CD4-positive, alpha-beta T cell (primary cell): Measurements from ENCODE around the gene ARSK. TPM values are rescaled to one million over a fixed set of nuclear protein-coding genes. Genes with fewer than 3 reads are reported as not detected.

Experiments
- ATAC-seq: fragments of 200-7000 bp; cut with Tn5 transposase; one replicate; pipeline ENCODE4 v1.10.0; 2022; ENCODE audit warnings: mild to moderate bottlenecking; ENCODE audit not compliant: poor library complexity
- CTCF ChIA-PET: fragments of 350-600 bp; sonication (Branson Sonifier 250); formaldehyde crosslinking; loops from one replicate; lab custom pipeline; 2021; ENCODE audit warnings: antibody characterized with exemption, inconsistent platforms; lab: Charles Lee
- POLR2A ChIA-PET: fragments of 350-600 bp; sonication (Branson Sonifier 250); formaldehyde crosslinking; loops from one replicate; lab custom pipeline; 2021; ENCODE audit warnings: antibody characterized with exemption, inconsistent platforms; lab: Charles Lee
- DNase-seq, 14 experiments: peaks; one replicate each; pipeline ENCODE4 v3.0.0-alpha.2; 2013 to 2020; ENCODE audit warnings: mixed read lengths in 2 of 14
- H3K27ac ChIP-seq, 2 donors: one replicate each; pipeline versions ENCODE4 v1.5.1 to v1.7.0; 2013; ENCODE audit warnings: low read length in 2 of 2, low read depth in 1 of 2, mild to moderate bottlenecking in 1 of 2
- H3K27me3 ChIP-seq, 2 experiments: 1 replicate in 1 of 2; 2 replicates in 1 of 2; pipeline versions ENCODE4 v1.6.1 to v1.7.0; 2013; ENCODE audit warnings: low read length in 2 of 2, control low read depth in 1 of 2, mild to moderate bottlenecking in 1 of 2, moderate library complexity in 1 of 2; ENCODE audit not compliant: insufficient read depth in 2 of 2, control insufficient read depth in 1 of 2
- H3K36me3 ChIP-seq: one replicate; pipeline ENCODE4 v1.6.1; 2013; ENCODE audit warnings: low read length, control low read depth; ENCODE audit not compliant: insufficient read depth
- H3K4me1 ChIP-seq: one replicate; pipeline ENCODE4 v1.6.1; 2013; ENCODE audit warnings: low read length, control low read depth; ENCODE audit not compliant: insufficient read depth
- H3K4me3 ChIP-seq: one replicate; pipeline ENCODE4 v1.5.1; 2013; ENCODE audit warnings: mild to moderate bottlenecking, low read length, moderate library complexity
- H3K9me3 ChIP-seq, 2 experiments: 1 replicate in 1 of 2; 2 replicates in 1 of 2; pipeline versions ENCODE4 v1.6.1 to v1.7.0; 2013; ENCODE audit warnings: low read length in 2 of 2, mild to moderate bottlenecking in 2 of 2, control low read depth in 1 of 2, moderate library complexity in 1 of 2; ENCODE audit not compliant: control insufficient read depth in 1 of 2, insufficient read depth in 1 of 2
- H3K27ac Mint-ChIP-seq: one replicate; pipeline ENCODE4 v1.8.0; 2020; ENCODE audit warnings: mixed read lengths
- H3K27me3 Mint-ChIP-seq: one replicate; pipeline ENCODE4 v1.8.0; 2021; ENCODE audit warnings: mixed read lengths
- H3K36me3 Mint-ChIP-seq: one replicate; pipeline ENCODE4 v1.8.0; 2021; ENCODE audit warnings: low read depth, mixed read lengths
- H3K4me1 Mint-ChIP-seq: one replicate; pipeline ENCODE4 v1.8.0; 2021; ENCODE audit warnings: low read depth, mixed read lengths
- H3K4me3 Mint-ChIP-seq: one replicate; pipeline ENCODE4 v1.8.0; 2020; ENCODE audit warnings: mild to moderate bottlenecking, mixed read lengths
- H3K9me3 Mint-ChIP-seq: one replicate; pipeline ENCODE4 v1.8.0; 2020; ENCODE audit warnings: mixed read lengths
- CTCF ChIP-seq: fragments of 200-600 bp; IDR thresholded peaks from one replicate; pipeline ENCODE4 v1.8.0; 2022; ENCODE audit warnings: antibody characterized with exemption, mild to moderate bottlenecking
- intact Hi-C, 2 experiments: fragments of 100-400 bp; cut with DNase I in 1 of 2; cut with micrococcal nuclease in 1 of 2; formaldehyde crosslinking; loops; one replicate each; pipeline versions ENCODE4 v1.15.1 to v1.9.0; 2023 to 2025; cut with DNase I, micrococcal nuclease
- total RNA-seq, 174 experiments: library from RNA in 2 of 174; stranded (reverse) in 2 of 174; gene quantifications; one replicate each; pipeline ENCODE4 v1.2.3 and lab custom pipeline; 2021 to 2026

The ARSK gene
- total RNA-seq, 2 experiments from 2014 or later, result 2.2 to 2.7 TPM

GRCh38 chr5:95554331-95554646 lies 612 bp upstream of the ARSK start:
- Mint-ChIP-seq H3K27me3 (no peaks in the 10 kb centered on the region), H3K9me3 (no peaks in the 10 kb centered on the region), H3K27ac (peak overlapping the region; percentile 91), H3K4me1 (peaks cover 56% of the 10 kb centered on the region), H3K4me3 (peak overlapping the region; percentile 98), H3K36me3 (peaks cover 46% of the 10 kb centered on the region)
- intact Hi-C loops, result loop anchor here (2.0 to 10.0 kb wide), 7 partner anchors 67 to 1631 kb away; partner anchors contain the start of genes CAST (in 1 of the 2), ELL2 (in 1 of the 2), GPR150 (in 1 of the 2) and RFESD (in 1 of the 2)
- ChIA-PET CTCF (interaction anchor here (0.7 kb wide), 1 partner anchor 92 kb away, joined by 3 read pairs; the partner anchor contains the start of gene RFESD), POLR2A (interaction anchor here (1.2 to 1.6 kb wide), 6 partner anchors 10 to 281 kb away, joined by 4 to 40 read pairs (median 11); partner anchors contain the start of gene RFESD)
- TF ChIP-seq CTCF, result no peak
- no peaks in the 10 kb centered on the region for H3K27me3 ChIP-seq
- peaks cover 19% of the 10 kb centered on the region for H3K4me1 ChIP-seq
- peak overlapping the region; percentile 69 to 78 for H3K27ac ChIP-seq
- DNase-seq, result no peak
- ATAC-seq, result peak; percentile 39
- peaks cover 17% of the 10 kb centered on the region for H3K36me3 ChIP-seq
- H3K9me3 ChIP-seq, result no peaks in the 10 kb centered on the region
- H3K4me3 ChIP-seq, result peak overlapping the region; percentile 78

GRCh38 chr5:95555553-95555952 lies 652 bp downstream of the ARSK start:
- Histone ChIP-seq H3K4me3 (peak overlapping the region; percentile 78), H3K36me3 (peaks cover 10% of the 10 kb centered on the region), H3K27ac (peak overlapping the region; percentile 69 to 78), H3K9me3 (no peaks in the 10 kb centered on the region), H3K27me3 (no peaks in the 10 kb centered on the region), H3K4me1 (peaks cover 19% of the 10 kb centered on the region)
- Mint-ChIP-seq H3K4me3 (peak overlapping the region; percentile 98), H3K27me3 (no peaks in the 10 kb centered on the region), H3K4me1 (peaks cover 58% of the 10 kb centered on the region), H3K27ac (peak overlapping the region; percentile 91), H3K9me3 (no peaks in the 10 kb centered on the region), H3K36me3 (peaks cover 37% of the 10 kb centered on the region)
- ChIA-PET CTCF (interaction anchor here (1.6 kb wide), 1 partner anchor 67 kb away, joined by 4 read pairs; no protein-coding TSS in a partner anchor), POLR2A (interaction anchor here (0.6 to 1.6 kb wide), 15 partner anchors 9 to 1628 kb away, joined by 3 to 40 read pairs (median 4); partner anchors contain the start of genes ERAP1, RFESD and RIOK2)
- DNase-seq, result no peak
- no peak for TF ChIP-seq CTCF
- intact Hi-C loops, result loop anchor here (1.0 to 10.0 kb wide), 7 partner anchors 65 to 1629 kb away; partner anchors contain the start of genes CAST (in 1 of the 2), ELL2 (in 1 of the 2), GPR150 (in 1 of the 2) and RIOK2 (in 1 of the 2)
- no peak for ATAC-seq

GRCh38 chr5:95557841-95558240 lies 2.9 kb downstream of the ARSK start:
- Histone ChIP-seq H3K27ac (no peak overlapping the region), H3K9me3 (no peaks in the 10 kb centered on the region), H3K27me3 (no peaks in the 10 kb centered on the region), H3K36me3 (peaks cover 7% of the 10 kb centered on the region), H3K4me1 (peaks cover 16% of the 10 kb centered on the region), H3K4me3 (no peak overlapping the region)
- H3K9me3 Mint-ChIP-seq, result no peaks in the 10 kb centered on the region
- H3K4me3 Mint-ChIP-seq, result no peak overlapping the region
- ChIA-PET POLR2A (no interaction called here), CTCF (no interaction called here)
- H3K36me3 Mint-ChIP-seq, result peaks cover 18% of the 10 kb centered on the region
- H3K27ac Mint-ChIP-seq, result no peak overlapping the region
- intact Hi-C loops, result loop anchor here (2.0 to 10.0 kb wide), 6 partner anchors 61 to 1627 kb away; partner anchors contain the start of genes CAST (in 1 of the 2), ELL2 (in 1 of the 2) and RIOK2 (in 1 of the 2)
- no peaks in the 10 kb centered on the region for H3K27me3 Mint-ChIP-seq
- DNase-seq, result no peak
- ATAC-seq, result no peak
- peaks cover 36% of the 10 kb centered on the region for H3K4me1 Mint-ChIP-seq
- TF ChIP-seq CTCF, result no peak
